Measurements from ENCODE around the gene CNTN5. TPM values are rescaled to one million over a fixed set of nuclear protein-coding genes. Genes with fewer than 3 reads are reported as not detected.

Gene CNTN5
- total RNA-seq, 2 donors from 2014 or later = not detected

- Histone ChIP-seq H3K4me1 (no peaks in the 10 kb centered on the region), H3K27ac (no peak overlapping the region), H3K4me3 (no peak overlapping the region), H3K27me3 (no peaks in the 10 kb centered on the region), H3K9me3 (no peaks in the 10 kb centered on the region), H3K36me3 (no peaks in the 10 kb centered on the region), H3K9ac (ENCODE audit: low read depth in 2 of 2, low read length in 2 of 2) (no peak overlapping the region)
- no peak for DNase-seq
- intact Hi-C loops (cut with DNase I) = no loop called here
- TF ChIP-seq CTCF (IDR thresholded peaks at IDR 0.05) = no peak
Measured at GRCh38 chr11:99135508-99135907, 114.8 kb downstream of the CNTN5 start.

- Histone ChIP-seq H3K4me1 (no peaks in the 10 kb centered on the region), H3K27ac (no peak overlapping the region), H3K4me3 (no peak overlapping the region), H3K36me3 (no peaks in the 10 kb centered on the region), H3K9me3 (no peaks in the 10 kb centered on the region), H3K27me3 (no peaks in the 10 kb centered on the region), H3K9ac (ENCODE audit: low read depth in 2 of 2, low read length in 2 of 2) (no peak overlapping the region)
- DNase-seq = no peak
- intact Hi-C loops (cut with DNase I) = no loop called here
- no peak for TF ChIP-seq CTCF (IDR thresholded peaks at IDR 0.05)
Measured at GRCh38 chr11:99142237-99142636, 121.5 kb downstream of the CNTN5 start.

GRCh38 chr11:99148352-99148751, 127.6 kb downstream of the CNTN5 start:
- Histone ChIP-seq H3K27ac (no peak overlapping the region), H3K9me3 (no peaks in the 10 kb centered on the region), H3K36me3 (no peaks in the 10 kb centered on the region), H3K4me3 (no peak overlapping the region), H3K27me3 (no peaks in the 10 kb centered on the region), H3K9ac (ENCODE audit: low read depth in 2 of 2, low read length in 2 of 2) (no peak overlapping the region), H3K4me1 (no peaks in the 10 kb centered on the region)
- DNase-seq = no peak
- intact Hi-C loops (cut with DNase I) = no loop called here
- TF ChIP-seq CTCF (IDR thresholded peaks at IDR 0.05) = no peak

- Histone ChIP-seq H3K27ac (no peak overlapping the region), H3K36me3 (no peaks in the 10 kb centered on the region), H3K4me1 (no peaks in the 10 kb centered on the region), H3K9me3 (no peaks in the 10 kb centered on the region), H3K4me3 (no peak overlapping the region), H3K27me3 (no peaks in the 10 kb centered on the region), H3K9ac (ENCODE audit: low read depth in 2 of 2, low read length in 2 of 2) (no peak overlapping the region)
- TF ChIP-seq CTCF (IDR thresholded peaks at IDR 0.05) = no peak
- intact Hi-C loops (cut with DNase I) = no loop called here
- DNase-seq = no peak
Measured at GRCh38 chr11:99154277-99154676, 133.5 kb downstream of the CNTN5 start.

GRCh38 chr11:99160447-99160846, 139.7 kb downstream of the CNTN5 start:
- H3K4me3 ChIP-seq = no peak overlapping the region
- intact Hi-C loops (cut with DNase I) = no loop called here
- no peaks in the 10 kb centered on the region for H3K4me1 ChIP-seq
- no peaks in the 10 kb centered on the region for H3K9me3 ChIP-seq
- H3K36me3 ChIP-seq = no peaks in the 10 kb centered on the region
- H3K9ac ChIP-seq (ENCODE audit: low read depth in 2 of 2, low read length in 2 of 2) = no peak overlapping the region
- no peak for TF ChIP-seq CTCF (IDR thresholded peaks at IDR 0.05)
- no peaks in the 10 kb centered on the region for H3K27me3 ChIP-seq
- no peak for DNase-seq
- no peak overlapping the region for H3K27ac ChIP-seq

- no peak for DNase-seq
- no peaks in the 10 kb centered on the region for H3K4me1 ChIP-seq
- intact Hi-C loops (cut with DNase I) = no loop called here
- H3K27ac ChIP-seq = no peak overlapping the region
- TF ChIP-seq CTCF (IDR thresholded peaks at IDR 0.05) = no peak
- H3K9me3 ChIP-seq = no peaks in the 10 kb centered on the region
- H3K36me3 ChIP-seq = no peaks in the 10 kb centered on the region
- H3K9ac ChIP-seq (ENCODE audit: low read depth in 2 of 2, low read length in 2 of 2) = no peak overlapping the region
- no peaks in the 10 kb centered on the region for H3K27me3 ChIP-seq
- H3K4me3 ChIP-seq = no peak overlapping the region
Measured at GRCh38 chr11:99162819-99163218, 142.1 kb downstream of the CNTN5 start.
